ENCODE data around the gene CCDC6. TPM values are rescaled to one million over a fixed set of nuclear protein-coding genes. Genes with fewer than 3 reads are reported as not detected.

Gene CCDC6
- total and polyA plus RNA-seq, 3 donors from 2014 or later, result 21.1 to 52.2 (median 41.7) TPM

GRCh38 chr10:59913547-59914237 lies 7.3 kb upstream of the CCDC6 start:
- no peaks in the 10 kb centered on the region for H3K4me1 ChIP-seq
- intact Hi-C loops (cut with DNase I; ENCODE audit: low total_unique reads), result no loop called here
- no peak overlapping the region for H3K27ac ChIP-seq
- no peaks in the 10 kb centered on the region for H3K27me3 ChIP-seq
- no peaks in the 10 kb centered on the region for H3K36me3 ChIP-seq (ENCODE audit: low read depth, missing control alignments)
- DNase-seq, result no peak
- no peak overlapping the region for H3K4me3 ChIP-seq
- no peak for TF ChIP-seq CTCF (IDR thresholded peaks at IDR 0.05)
- TF ChIP-seq POLR2A (IDR thresholded peaks at IDR 0.05), result no peak
- H3K9me3 ChIP-seq, result no peaks in the 10 kb centered on the region

- Histone ChIP-seq H3K27me3 (no peaks in the 10 kb centered on the region), H3K9me3 (no peaks in the 10 kb centered on the region), H3K4me3 (no peak overlapping the region), H3K36me3 (ENCODE audit: low read depth, missing control alignments) (no peaks in the 10 kb centered on the region), H3K4me1 (peaks cover 8% of the 10 kb centered on the region), H3K27ac (no peak overlapping the region)
- TF ChIP-seq CTCF (IDR thresholded peaks at IDR 0.05), result no peak
- TF ChIP-seq POLR2A (IDR thresholded peaks at IDR 0.05), result no peak
- no peak for DNase-seq
- intact Hi-C loops (cut with DNase I; ENCODE audit: low total_unique reads), result no loop called here
- WGBS, 2 donors, result 74 to 78% methylated on average over 5 of the region's 5 CpGs
These were observed 4.5 kb upstream of the CCDC6 start for GRCh38 chr10:59910867-59911266.

- intact Hi-C loops (cut with DNase I; ENCODE audit: low total_unique reads), result no loop called here
- Histone ChIP-seq H3K9me3 (no peaks in the 10 kb centered on the region), H3K4me3 (no peak overlapping the region), H3K27ac (no peak overlapping the region), H3K4me1 (peaks cover 8% of the 10 kb centered on the region), H3K36me3 (ENCODE audit: low read depth, missing control alignments) (no peaks in the 10 kb centered on the region), H3K27me3 (no peaks in the 10 kb centered on the region)
- DNase-seq, result no peak
- TF ChIP-seq CTCF (IDR thresholded peaks at IDR 0.05) (no peak), POLR2A (IDR thresholded peaks at IDR 0.05) (no peak)
- WGBS, 2 donors, result 88 to 100% methylated on average over 1 of the region's 1 CpG
These were observed 3.5 kb upstream of the CCDC6 start for GRCh38 chr10:59909815-59910214.

- Histone ChIP-seq H3K27ac (peak overlapping the region; percentile 88), H3K27me3 (no peaks in the 10 kb centered on the region), H3K36me3 (ENCODE audit: low read depth, missing control alignments) (no peaks in the 10 kb centered on the region), H3K9me3 (no peaks in the 10 kb centered on the region), H3K4me1 (peaks cover 16% of the 10 kb centered on the region), H3K4me3 (peak overlapping the region in 1 of 2 donors; percentile 66)
- TF ChIP-seq CTCF (IDR thresholded peaks at IDR 0.05) (no peak), POLR2A (IDR thresholded peaks at IDR 0.05) (no peak)
- WGBS, 2 donors, result 38 to 44% methylated on average over 4 of the region's 4 CpGs
- intact Hi-C loops (cut with DNase I; ENCODE audit: low total_unique reads), result no loop called here
- no peak for DNase-seq
These were observed 2.4 kb upstream of the CCDC6 start for GRCh38 chr10:59908808-59909143.

Data from testis (tissue), 3 donors.